Measurements from ENCODE around the gene FBLN1. TPM values are rescaled to one million over a fixed set of nuclear protein-coding genes. Genes with fewer than 3 reads are reported as not detected.

The FBLN1 gene
- total RNA-seq, 1 experiment from 2014 or later, result 23.4 TPM

- Histone ChIP-seq H3K9me2 (ENCODE audit: insufficient read depth) (no peaks in the 10 kb centered on the region), H3K27me3 (ENCODE audit: insufficient read depth, low read length) (no peaks in the 10 kb centered on the region), H3K79me2 (ENCODE audit: insufficient read depth, low read length) (no peaks in the 10 kb centered on the region), H3K36me3 (ENCODE audit: control insufficient read depth in 1 of 2, insufficient read depth in 2 of 2, low read length in 2 of 2) (no peaks in the 10 kb centered on the region), H4K20me1 (ENCODE audit: insufficient read depth) (no peaks in the 10 kb centered on the region), H2AFZ (ENCODE audit: low read depth, low read length, poor library complexity, severe bottlenecking) (no peak overlapping the region), H3K9me3 (ENCODE audit: control insufficient read depth in 1 of 2, insufficient read depth in 1 of 2, low read depth in 1 of 2, low read length in 2 of 2) (no peaks in the 10 kb centered on the region), H3K27ac (ENCODE audit: low read depth, low read length) (no peak overlapping the region), H3K4me3 (replicated peaks in 1 of 2; ENCODE audit: low read depth in 1 of 2, low read length in 2 of 2) (no peak overlapping the region), H3K9ac (ENCODE audit: low read length) (no peak overlapping the region), H3K4me1 (ENCODE audit: control insufficient read depth in 1 of 2, insufficient read depth in 2 of 2, low read length in 2 of 2) (peaks cover 0 to 4% of the 10 kb centered on the region in 2 experiments; a peak in 2 of 4 replicates), H3K4me2 (ENCODE audit: low read length) (no peak overlapping the region)
- RAD21 ChIA-PET (ENCODE audit: low non-redundant PET in 1 of 2, low total read pairs in 2 of 2, uncharacterized antibody in 2 of 2, unreplicated experiment in 2 of 2), result no interaction called here
- intact Hi-C loops (cut with micrococcal nuclease), result no loop called here
- DNase-seq (ENCODE audit: low read depth, low spot score) (no peak), ATAC-seq (no peak)
- TF ChIP-seq CEBPB (IDR thresholded peaks at IDR 0.05; ENCODE audit: low read depth) (no peak), RAD21 (IDR thresholded peaks at IDR 0.05; ENCODE audit: low read depth) (no peak), ZNF274 (IDR thresholded peaks at IDR 0.05; ENCODE audit: low read depth, low read length) (no peak), CBX3 (IDR thresholded peaks at IDR 0.05; ENCODE audit: low read depth) (no peak), EZH2phosphoT487 (IDR thresholded peaks at IDR 0.05; ENCODE audit: borderline replicate concordance) (no peak), SRF (IDR thresholded peaks at IDR 0.05; ENCODE audit: low read depth) (no peak), POLR2A (IDR thresholded peaks at IDR 0.05; ENCODE audit: borderline replicate concordance, extremely low read depth, insufficient read depth, insufficient read length) (no peak), ELF1 (IDR thresholded peaks at IDR 0.05; ENCODE audit: borderline replicate concordance, low read depth) (no peak), SIN3A (IDR thresholded peaks at IDR 0.05; ENCODE audit: low read depth) (no peak), POLR2AphosphoS5 (IDR thresholded peaks at IDR 0.05; ENCODE audit: low read depth, low read length) (no peak), CTCF (IDR thresholded peaks at IDR 0.05 in 2 of 3, conservative IDR thresholded peaks at IDR 0.05 in 1 of 3; ENCODE audit: borderline replicate concordance in 1 of 3, insufficient read depth in 1 of 3, low read depth in 2 of 3, low read length in 2 of 3) (no peak), JUND (IDR thresholded peaks at IDR 0.05) (no peak)
- TF ChIP-seq, protein P1, sequence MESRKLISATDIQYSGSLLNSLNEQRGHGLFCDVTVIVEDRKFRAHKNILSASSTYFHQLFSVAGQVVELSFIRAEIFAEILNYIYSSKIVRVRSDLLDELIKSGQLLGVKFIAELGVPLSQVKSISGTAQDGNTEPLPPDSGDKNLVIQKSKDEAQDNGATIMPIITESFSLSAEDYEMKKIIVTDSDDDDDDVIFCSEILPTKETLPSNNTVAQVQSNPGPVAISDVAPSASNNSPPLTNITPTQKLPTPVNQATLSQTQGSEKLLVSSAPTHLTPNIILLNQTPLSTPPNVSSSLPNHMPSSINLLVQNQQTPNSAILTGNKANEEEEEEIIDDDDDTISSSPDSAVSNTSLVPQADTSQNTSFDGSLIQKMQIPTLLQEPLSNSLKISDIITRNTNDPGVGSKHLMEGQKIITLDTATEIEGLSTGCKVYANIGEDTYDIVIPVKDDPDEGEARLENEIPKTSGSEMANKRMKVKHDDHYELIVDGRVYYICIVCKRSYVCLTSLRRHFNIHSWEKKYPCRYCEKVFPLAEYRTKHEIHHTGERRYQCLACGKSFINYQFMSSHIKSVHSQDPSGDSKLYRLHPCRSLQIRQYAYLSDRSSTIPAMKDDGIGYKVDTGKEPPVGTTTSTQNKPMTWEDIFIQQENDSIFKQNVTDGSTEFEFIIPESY (IDR thresholded peaks at IDR 0.05; ENCODE audit: extremely low read depth, insufficient replicate concordance, low read length), result no peak
- POLR2A ChIA-PET, result no interaction called here
- CTCF ChIA-PET, result no interaction called here
- BruUV-seq (replicated peaks), result no TSS peak
Observed at GRCh38 chr22:45526281-45526680, 23.6 kb downstream of the FBLN1 start.

All from HCT116 (cell line).